Thyroid gland (tissue), 4 donors: ENCODE measurements around the gene CDH26. TPM values are rescaled to one million over a fixed set of nuclear protein-coding genes. Genes with fewer than 3 reads are reported as not detected.

ENCODE experiments used
- DNase-seq, 2 donors: peaks; one replicate each; pipeline ENCODE4 v3.0.0-alpha.2; 2019
- H3K27ac ChIP-seq, 3 donors: fragments of 200-600 bp; sonication (generic); 1 replicate in 2 of 3; 2 replicates in 1 of 3; pipeline ENCODE4 v1.5.1; 2016 to 2019; ENCODE audit warnings: mild to moderate bottlenecking in 1 of 3, moderate library complexity in 1 of 3
- H3K27me3 ChIP-seq: fragments of 200-600 bp; sonication (generic); one replicate; pipeline ENCODE4 v1.5.1; 2019
- H3K36me3 ChIP-seq, 2 donors: fragments of 200-600 bp; sonication (generic); one replicate each; pipeline ENCODE4 v1.5.1; 2016 to 2019
- H3K4me1 ChIP-seq, 2 donors: fragments of 200-600 bp; sonication (generic); one replicate each; pipeline ENCODE4 v1.5.1; 2017 to 2019
- H3K4me3 ChIP-seq, 3 donors: fragments of 200-600 bp; sonication (generic); replicated peaks in 1 of 3; 1 replicate in 2 of 3; 2 replicates in 1 of 3; pipeline ENCODE4 v1.5.1; 2016; ENCODE audit warnings: mild to moderate bottlenecking in 1 of 3
- H3K9me3 ChIP-seq: fragments of 200-600 bp; sonication (generic); one replicate; pipeline ENCODE4 v1.5.1; 2017
- CTCF ChIP-seq, 6 experiments: fragments of 200-600 bp in 3 of 6; fragments of 450-650 bp in 3 of 6; sonication (generic) in 3 of 6; IDR thresholded peaks; one replicate each; pipeline ENCODE4 v1.5.1; 2016 to 2019; ENCODE audit warnings: antibody characterized with exemption in 6 of 6, mild to moderate bottlenecking in 2 of 6, inconsistent platforms in 1 of 6, moderate library complexity in 1 of 6
- POLR2A ChIP-seq, 2 donors: fragments of 450-650 bp; IDR thresholded peaks; one replicate each; pipeline ENCODE4 v1.6.1; 2017; ENCODE audit warnings: antibody characterized with exemption in 2 of 2, mild to moderate bottlenecking in 2 of 2, moderate library complexity in 1 of 2
- WGBS, 2 donors: methylation state at CpG; one replicate each; pipeline ENCODE4 v1.1.5; 2017; 5-methylcytosine and 5-hydroxymethylcytosine counted together
- intact Hi-C: fragments of 100-400 bp; cut with DNase I; formaldehyde crosslinking; loops from one replicate; pipeline ENCODE4 v1.15.1; 2023
- total RNA-seq, 4 donors: library from RNA; depleted of rRNA; stranded (reverse); fragments of >200 nt; gene quantifications; one replicate each; pipeline ENCODE4 v1.2.3, GENCODE V29; 2016

CDH26 gene
- total RNA-seq, 4 donors from 2014 or later, result 0.56 to 2.5 (median 1.5) TPM

GRCh38 chr20:59985864-59986263 is 27.6 kb downstream of the CDH26 start:
- H3K4me1 ChIP-seq, result no peaks in the 10 kb centered on the region
- no peak overlapping the region for H3K4me3 ChIP-seq
- intact Hi-C loops, result no loop called here
- H3K27me3 ChIP-seq, result no peaks in the 10 kb centered on the region
- H3K36me3 ChIP-seq, result no peaks in the 10 kb centered on the region
- no peak for TF ChIP-seq CTCF (IDR thresholded peaks at IDR 0.05)
- no peak for TF ChIP-seq POLR2A (IDR thresholded peaks at IDR 0.05)
- no peak for DNase-seq
- 97 to 100% methylated on average over 3 of the region's 3 CpGs for WGBS, 2 donors
- H3K9me3 ChIP-seq, result no peaks in the 10 kb centered on the region
- no peak overlapping the region for H3K27ac ChIP-seq

GRCh38 chr20:59987135-59987534 is 28.9 kb downstream of the CDH26 start:
- WGBS, 2 donors, result 82 to 84% methylated on average over 7 of the region's 7 CpGs

GRCh38 chr20:59988141-59988540 is 29.9 kb downstream of the CDH26 start:
- H3K36me3 ChIP-seq, result no peaks in the 10 kb centered on the region
- H3K4me1 ChIP-seq, result no peaks in the 10 kb centered on the region
- H3K27ac ChIP-seq, result no peak overlapping the region
- intact Hi-C loops, result no loop called here
- H3K9me3 ChIP-seq, result no peaks in the 10 kb centered on the region
- DNase-seq, result peak; percentile 87 to 91
- no peak overlapping the region for H3K4me3 ChIP-seq
- H3K27me3 ChIP-seq, result no peaks in the 10 kb centered on the region
- WGBS, 2 donors, result 26 to 34% methylated on average over 4 to 5 of the region's 5 CpGs
- TF ChIP-seq POLR2A (IDR thresholded peaks at IDR 0.05), result no peak
- no peak for TF ChIP-seq CTCF (IDR thresholded peaks at IDR 0.05)

More at GRCh38 chr20:59987135-59987534, 28.9 kb downstream of the CDH26 start:
- Histone ChIP-seq H3K4me3 (no peak overlapping the region), H3K27ac (no peak overlapping the region), H3K4me1 (no peaks in the 10 kb centered on the region), H3K27me3 (no peaks in the 10 kb centered on the region), H3K36me3 (no peaks in the 10 kb centered on the region), H3K9me3 (no peaks in the 10 kb centered on the region)
- intact Hi-C loops, result no loop called here
- TF ChIP-seq CTCF (IDR thresholded peaks at IDR 0.05) (no peak), POLR2A (IDR thresholded peaks at IDR 0.05) (no peak)
- no peak for DNase-seq

- Histone ChIP-seq H3K36me3 (no peaks in the 10 kb centered on the region), H3K9me3 (no peaks in the 10 kb centered on the region), H3K27me3 (no peaks in the 10 kb centered on the region), H3K4me1 (no peaks in the 10 kb centered on the region), H3K27ac (no peak overlapping the region), H3K4me3 (no peak overlapping the region)
- TF ChIP-seq CTCF (IDR thresholded peaks at IDR 0.05), result no peak
- TF ChIP-seq POLR2A (IDR thresholded peaks at IDR 0.05), result no peak
- 78 to 81% methylated on average over 4 of the region's 4 CpGs for WGBS, 2 donors
- intact Hi-C loops, result no loop called here
- no peak for DNase-seq
Measured at GRCh38 chr20:59992526-59993084, 34.4 kb downstream of the CDH26 start.

GRCh38 chr20:59993736-59994430 is 35.7 kb downstream of the CDH26 start:
- Histone ChIP-seq H3K9me3 (no peaks in the 10 kb centered on the region), H3K27ac (no peak overlapping the region), H3K36me3 (no peaks in the 10 kb centered on the region), H3K27me3 (no peaks in the 10 kb centered on the region), H3K4me1 (no peaks in the 10 kb centered on the region), H3K4me3 (no peak overlapping the region)
- intact Hi-C loops, result no loop called here
- no peak for DNase-seq
- TF ChIP-seq CTCF (IDR thresholded peaks at IDR 0.05) (no peak), POLR2A (IDR thresholded peaks at IDR 0.05) (no peak)
- 21 to 39% methylated on average over 18 of the region's 18 CpGs for WGBS, 2 donors
